Endothelial cell of umbilical vein (primary cell): ENCODE results near the gene GUF1. TPM values are rescaled to one million over a fixed set of nuclear protein-coding genes. Genes with fewer than 3 reads are reported as not detected.
A peak's percentile ranks its signal among the peaks of the same experiment; 100 is the strongest.

Experiments
- Bru-seq: library from RNA; stranded (reverse); fragments of 400-500 nt; gene quantifications from one replicate; lab custom pipeline; 2021; lab: Mats Ljungman, UMichigan
- BruChase-seq, 2 experiments: library from RNA; stranded (reverse); fragments of 400-500 nt; gene quantifications; one replicate each; lab custom pipeline; 2021; lab: Mats Ljungman, UMichigan
- BruUV-seq: library from RNA; stranded (reverse); fragments of 400-500 nt; replicated peaks from 2 replicates; lab custom pipeline; 2021; lab: Mats Ljungman, UMichigan
- CTCF ChIA-PET: fragments of 300-600, 350-600 bp; sonication (Branson Sonifier 250); formaldehyde crosslinking; loops from one replicate; lab custom pipeline; 2021; ENCODE audit warnings: antibody characterized with exemption, inconsistent platforms; lab: Charles Lee
- POLR2A ChIA-PET: fragments of 300-600, 350-600 bp; sonication (Branson Sonifier 250); formaldehyde crosslinking; loops from one replicate; lab custom pipeline; 2021; ENCODE audit warnings: antibody characterized with exemption, inconsistent platforms; lab: Charles Lee
- DNase-seq: peaks from one replicate; pipeline ENCODE4 v3.0.0-alpha.2; 2011; ENCODE audit warnings: low read depth, low spot score
- FAIRE-seq: peaks from 2 replicates; lab custom pipeline; 2011; peaks lifted over from hg19 to GRCh38; lab: Jason Lieb, UNC
- H2AFZ ChIP-seq: 2 replicates; pipeline ENCODE4 v1.6.0; 2012; ENCODE audit warnings: low read depth, low read length, control low read depth, inconsistent platforms
- H3K27ac ChIP-seq: 2 replicates; pipeline ENCODE4 v1.5.1; 2011; ENCODE audit warnings: low read depth, mild to moderate bottlenecking, control low read depth, low read length, moderate library complexity; ENCODE audit not compliant: insufficient read depth
- H3K27me3 ChIP-seq, 2 experiments: 2 replicates each; pipeline versions ENCODE4 v1.6.0 to v1.6.1; 2011; ENCODE audit warnings: low read length in 2 of 2, mixed read lengths in 1 of 2; ENCODE audit not compliant: control insufficient read depth in 2 of 2, insufficient read depth in 2 of 2
- H3K36me3 ChIP-seq, 2 experiments: 2 replicates in 1 of 2; 3 replicates in 1 of 2; pipeline ENCODE4 v1.5.1; 2011; ENCODE audit warnings: low read length in 2 of 2, mild to moderate bottlenecking in 1 of 2, moderate library complexity in 1 of 2; ENCODE audit not compliant: control insufficient read depth in 2 of 2, insufficient read depth in 2 of 2; ENCODE audit errors: extremely low read depth in 1 of 2
- H3K4me1 ChIP-seq: 3 replicates; pipeline ENCODE4 v1.5.1; 2011; ENCODE audit warnings: mild to moderate bottlenecking, low read length; ENCODE audit not compliant: control insufficient read depth, insufficient read depth; ENCODE audit errors: extremely low read depth
- H3K4me2 ChIP-seq: 2 replicates; pipeline ENCODE4 v1.6.1; 2011; ENCODE audit warnings: low read length, control low read depth, mixed read lengths; ENCODE audit not compliant: insufficient read depth
- H3K4me3 ChIP-seq, 3 experiments: fragments of 200-600 bp in 1 of 3; sonication (generic), shearing (Covaris generic) in 1 of 3; replicated peaks in 1 of 3; 2 replicates each; pipeline ENCODE4 v1.5.1; 2011 to 2016; ENCODE audit warnings: control low read depth in 3 of 3, low read length in 3 of 3, mild to moderate bottlenecking in 2 of 3, inconsistent platforms in 1 of 3, low read depth in 1 of 3, moderate library complexity in 1 of 3; ENCODE audit not compliant: insufficient read depth in 1 of 3
- H3K79me2 ChIP-seq: 2 replicates; pipeline ENCODE4 v1.6.0; 2012; ENCODE audit warnings: low read length, inconsistent platforms; ENCODE audit not compliant: control insufficient read depth, insufficient read depth
- H3K9ac ChIP-seq: replicated peaks from 2 replicates; pipeline ENCODE3; 2011; ENCODE audit warnings: low read length, control low read depth; ENCODE audit not compliant: insufficient read depth; ENCODE audit errors: extremely low read depth
- H3K9me1 ChIP-seq: replicated peaks from 3 replicates; pipeline ENCODE4 v1.6.0; 2011; ENCODE audit warnings: mild to moderate bottlenecking, low read length; ENCODE audit not compliant: control insufficient read depth, insufficient read depth; ENCODE audit errors: extremely low read depth
- H3K9me3 ChIP-seq: replicated peaks from 2 replicates; pipeline ENCODE4 v1.5.1; 2012; ENCODE audit warnings: low read length, inconsistent platforms; ENCODE audit not compliant: control insufficient read depth, insufficient read depth
- H4K20me1 ChIP-seq: replicated peaks from 2 replicates; pipeline ENCODE3; 2011; ENCODE audit warnings: mild to moderate bottlenecking, low read length; ENCODE audit not compliant: control insufficient read depth, insufficient read depth; ENCODE audit errors: extremely low read depth
- CTCF ChIP-seq, 2 donors: IDR thresholded peaks; 1 replicate in 1 of 2; 2 replicates in 1 of 2; pipeline ENCODE4 v1.5.1; 2011; ENCODE audit warnings: low read length in 2 of 2, mild to moderate bottlenecking in 2 of 2, moderate library complexity in 2 of 2, control low read depth in 1 of 2, inconsistent platforms in 1 of 2, low read depth in 1 of 2; ENCODE audit not compliant: insufficient read depth in 1 of 2; ENCODE audit errors: extremely low read depth in 1 of 2
- EZH2 ChIP-seq: IDR thresholded peaks from 2 replicates; pipeline ENCODE4 v1.6.1; 2012; ENCODE audit warnings: borderline replicate concordance, low read depth, mild to moderate bottlenecking, moderate library complexity, low read length, inconsistent platforms; ENCODE audit not compliant: severe bottlenecking
- FOS ChIP-seq: IDR thresholded peaks from 2 replicates; pipeline ENCODE4 v1.6.1; 2011; ENCODE audit warnings: mild to moderate bottlenecking, low read length, moderate library complexity, borderline replicate concordance; ENCODE audit not compliant: insufficient read depth
- JUN ChIP-seq: IDR thresholded peaks from 2 replicates; pipeline ENCODE4 v1.6.1; 2011; ENCODE audit warnings: borderline replicate concordance, low read depth; ENCODE audit not compliant: insufficient read length, insufficient read depth
- MAX ChIP-seq: IDR thresholded peaks from 2 replicates; pipeline ENCODE4 v1.6.1; 2011; ENCODE audit not compliant: insufficient read depth, insufficient read length
- POLR2A ChIP-seq: IDR thresholded peaks from 2 replicates; pipeline ENCODE4 v1.6.1; 2012; ENCODE audit warnings: low read depth, mild to moderate bottlenecking, control low read depth, low read length
- POLR2AphosphoS5 ChIP-seq: IDR thresholded peaks from 2 replicates; pipeline ENCODE4 v1.6.1; 2012; ENCODE audit warnings: low read depth, mild to moderate bottlenecking, control low read depth, low read length, moderate library complexity; ENCODE audit not compliant: insufficient read depth
- dilution Hi-C: fragments of 300-500 bp; cut with MboI; formaldehyde crosslinking; loops from one replicate; pipeline ENCODE4 v1.15.0; 2019; ENCODE audit warnings: low sequenced_read_pairs; ENCODE audit not compliant: extremely low pct_ligation_motif_present
- intact Hi-C: fragments of 100-400 bp; cut with micrococcal nuclease; formaldehyde crosslinking; loops from one replicate; pipeline ENCODE4 v1.10.0; 2022
- long read RNA-seq: library from polyadenylated mRNA; stranded (forward); transcript quantifications from one replicate; pipeline ENCODE4 v2.0.0, GENCODE V29; 2021
- polyA minus RNA-seq, 3 experiments: library from RNA; depleted of rRNA, polyadenylated mRNA; stranded (reverse); fragments of >200 nt; gene quantifications; 1 replicate in 1 of 3; 2 replicates in 2 of 3; pipeline ENCODE4 v1.2.3, GENCODE V29; 2011
- polyA plus RNA-seq, 4 experiments: library from polyadenylated mRNA; depleted of rRNA in 3 of 4; stranded (reverse) in 3 of 4; unstranded in 1 of 4; fragments of >200 nt; gene quantifications; 2 replicates each; pipeline versions ENCODE4 v1.2.1 to v1.2.3, GENCODE V29; 2011 to 2012; ENCODE audit warnings: missing spikeins in 1 of 4
- total RNA-seq: library from RNA; stranded (reverse); gene quantifications from 2 replicates; pipeline ENCODE4 v1.2.3, GENCODE V29; 2021

GUF1 gene
- total RNA-seq (19.9 and 20.2 TPM in 2 replicates), polyA plus RNA-seq (5.0 and 5.4 TPM in 2 replicates), polyA minus RNA-seq (4.9 TPM in 2 replicates), Bru-seq, nascent RNA (percentile 90 among the genes with signal in this experiment), BruChase-seq, experiment 1, labeled RNA remaining after a 6-hour chase (percentile 72 among the genes with signal in this experiment), BruChase-seq, experiment 2, labeled RNA remaining after a 2-hour chase (percentile 84 among the genes with signal in this experiment)
- 4.1 and 4.7 TPM in 2 replicates for polyA plus RNA-seq (2011; cell fraction: cytosol; rRNA removed)
- polyA plus RNA-seq (2011; cell fraction: nucleus; rRNA removed) = 14.7 and 18.9 TPM in 2 replicates
- 12.5 and 17.2 TPM in 2 replicates for polyA plus RNA-seq (2012)
- polyA minus RNA-seq (2011; cell fraction: cytosol; rRNA and poly(A)+ RNA removed) = 6.7 TPM
- 14.3 and 20.8 TPM in 2 replicates for polyA minus RNA-seq (2011; cell fraction: nucleus; rRNA and poly(A)+ RNA removed)
- long read RNA-seq, full-length matches to known transcripts = 17 of 29 reads
- long read RNA-seq, partial matches to known transcripts = 0 of 29 reads
- long read RNA-seq, other reads (novel, unspliced or antisense) = 12 of 29 reads

GRCh38 chr4:44678094-44679041 lies at the start of gene GUF1:
GUF1 (plus strand) TSS chr4:44678420; CDS start chr4:44678623, 203 bp downstream.
- CTCF ChIA-PET = interaction anchor here (0.9 to 1.6 kb wide), 6 partner anchors 9 to 229 kb away, joined by 3 to 7 read pairs (median 4); partner anchors contain the start of genes GNPDA2 and KCTD8
- peaks cover 18% of the 10 kb centered on the region for H3K4me1 ChIP-seq
- peaks cover 27% of the 10 kb centered on the region for H3K79me2 ChIP-seq
- no peaks in the 10 kb centered on the region for H3K9me1 ChIP-seq
- POLR2A ChIA-PET = interaction anchor here (1.4 kb wide), 1 partner anchor 15 kb away, joined by 4 read pairs; no protein-coding TSS in a partner anchor
- FAIRE-seq (peak; percentile 74), DNase-seq (peak; percentile 93)
- peaks cover 0 to 9% of the 10 kb centered on the region in 2 experiments for H3K36me3 ChIP-seq
- peak within 1 kb of the TSS; percentile 83 for H3K27ac ChIP-seq
- peak within 1 kb of the TSS; percentile 66 to 87 (median 68) for H3K4me3 ChIP-seq
- dilution Hi-C loops (no loop called here), intact Hi-C loops (loop anchor here (1.0 kb wide), 1 partner anchor 48 kb away; the partner anchor contains the start of gene GNPDA2)
- no peaks in the 10 kb centered on the region for H3K9me3 ChIP-seq
- TF ChIP-seq EZH2 = no peak
- TF ChIP-seq MAX = peak; percentile 87
- peak; percentile 93 for TF ChIP-seq POLR2A
- peak; percentile 94 for TF ChIP-seq POLR2AphosphoS5
- TF ChIP-seq CTCF (IDR thresholded peaks at IDR 0.05; ENCODE audit: extremely low read depth in 1 of 2, insufficient read depth in 1 of 2, low read depth in 1 of 2, low read length in 2 of 2) = no peak
- no peak for TF ChIP-seq FOS
- no peak for TF ChIP-seq JUN
- peaks cover 0 to 6% of the 10 kb centered on the region in 2 experiments for H3K27me3 ChIP-seq
- BruUV-seq = TSS peak; percentile 86
- peak within 1 kb of the TSS; percentile 82 for H2AFZ ChIP-seq
- peak within 1 kb of the TSS; percentile 89 for H3K9ac ChIP-seq
- no peaks in the 10 kb centered on the region for H4K20me1 ChIP-seq
- H3K4me2 ChIP-seq = peak within 1 kb of the TSS; percentile 99
